HepG2 (cell line): Measurements from ENCODE around the gene SOX13. TPM values are rescaled to one million over a fixed set of nuclear protein-coding genes. Genes with fewer than 3 reads are reported as not detected.
A peak's percentile ranks its signal among the peaks of the same experiment; 100 is the strongest.

Experiments used
- ARHGAP35 ChIP-seq: sonication (generic); formaldehyde crosslinking; IDR thresholded peaks from 2 replicates; pipeline ENCODE4 v1.9.0; 2022; ENCODE audit warnings: mild to moderate bottlenecking, inconsistent platforms, moderate library complexity, missing genetic modification reagents, borderline replicate concordance
- BCL6 ChIP-seq: IDR thresholded peaks from 2 replicates; pipeline ENCODE4 v1.6.1; 2016; ENCODE audit warnings: missing genetic modification reagents, missing compliant biosample characterization
- CREB1 ChIP-seq, 2 experiments: fragments of 450-650 bp in 1 of 2; IDR thresholded peaks; 2 replicates each; pipeline ENCODE4 v1.6.1; 2016 to 2017; ENCODE audit warnings: control low read depth in 1 of 2, mild to moderate bottlenecking in 1 of 2, missing compliant biosample characterization in 1 of 2, missing genetic modification characterization in 1 of 2
- ZNF253 ChIP-seq: sonication (generic); formaldehyde crosslinking; IDR thresholded peaks from 2 replicates; pipeline ENCODE4 v1.8.0; 2022; ENCODE audit warnings: mild to moderate bottlenecking, missing genetic modification reagents, borderline replicate concordance
- ZNF709 ChIP-seq: sonication (generic); formaldehyde crosslinking; IDR thresholded peaks from 2 replicates; pipeline ENCODE4 v1.5.0; 2020; ENCODE audit warnings: mild to moderate bottlenecking, missing genetic modification reagents
- polyA plus RNA-seq, 8 experiments: library from polyadenylated mRNA; depleted of rRNA in 3 of 8; stranded (reverse) in 7 of 8; unstranded in 1 of 8; fragments of >200 nt; fragmentation: Illumina TruSeq in 4 of 8; extraction: Trizol in 4 of 8; gene quantifications; 2 replicates each; pipeline versions ENCODE4 v1.2.1 to v1.2.3, GENCODE V29; 2011 to 2016; ENCODE audit warnings: low read depth in 4 of 8, missing spikeins in 1 of 8, mixed read lengths in 1 of 8; ENCODE audit not compliant: insufficient read depth in 1 of 8
- total RNA-seq, 5 experiments: library from RNA; depleted of rRNA; stranded (reverse); fragments of >200 nt; fragmentation: Illumina TruSeq; extraction: Trizol; gene quantifications; 2 replicates each; pipeline ENCODE4 v1.2.3, GENCODE V29; 2016; ENCODE audit warnings: low read depth in 1 of 5
- TF ChIP-seq, protein P1 (sequence below): IDR thresholded peaks from 2 replicates; pipeline ENCODE4 v1.6.1; 2016
- TF ChIP-seq, protein P2 (sequence below): sonication (generic); formaldehyde crosslinking; IDR thresholded peaks from 2 replicates; pipeline ENCODE4 v1.5.0; 2020; ENCODE audit warnings: missing genetic modification reagents, mild to moderate bottlenecking, borderline replicate concordance
- TF ChIP-seq, protein P3 (sequence below): sonication (generic); formaldehyde crosslinking; IDR thresholded peaks from 2 replicates; pipeline ENCODE4 v1.4.0; 2020; ENCODE audit warnings: missing genetic modification reagents, borderline replicate concordance
- TF ChIP-seq, protein P4 (sequence below): sonication (generic); formaldehyde crosslinking; IDR thresholded peaks from 2 replicates; pipeline ENCODE4 v1.4.0; 2020; ENCODE audit warnings: mild to moderate bottlenecking, missing genetic modification reagents
- TF ChIP-seq, protein P5 (sequence below): sonication (generic); formaldehyde crosslinking; IDR thresholded peaks from 2 replicates; pipeline ENCODE4 v1.4.0; 2020; ENCODE audit warnings: missing genetic modification reagents; ENCODE audit errors: not compliant biosample characterization
- TF ChIP-seq, protein P6 (sequence below): sonication (generic); formaldehyde crosslinking; IDR thresholded peaks from 2 replicates; pipeline ENCODE4 v1.5.1; 2020; ENCODE audit warnings: mild to moderate bottlenecking, missing genetic modification reagents, borderline replicate concordance
- TF ChIP-seq, protein P7 (sequence below): sonication (generic); formaldehyde crosslinking; IDR thresholded peaks from 2 replicates; pipeline ENCODE4 v1.4.0; 2020; ENCODE audit warnings: missing genetic modification reagents, borderline replicate concordance

The SOX13 gene
- total and polyA plus RNA-seq, 2 of the 13 experiments (the other 11 are each of a cell fraction or from before 2014, with no cell fraction given): 13.3 to 15.8 TPM

DNA sequence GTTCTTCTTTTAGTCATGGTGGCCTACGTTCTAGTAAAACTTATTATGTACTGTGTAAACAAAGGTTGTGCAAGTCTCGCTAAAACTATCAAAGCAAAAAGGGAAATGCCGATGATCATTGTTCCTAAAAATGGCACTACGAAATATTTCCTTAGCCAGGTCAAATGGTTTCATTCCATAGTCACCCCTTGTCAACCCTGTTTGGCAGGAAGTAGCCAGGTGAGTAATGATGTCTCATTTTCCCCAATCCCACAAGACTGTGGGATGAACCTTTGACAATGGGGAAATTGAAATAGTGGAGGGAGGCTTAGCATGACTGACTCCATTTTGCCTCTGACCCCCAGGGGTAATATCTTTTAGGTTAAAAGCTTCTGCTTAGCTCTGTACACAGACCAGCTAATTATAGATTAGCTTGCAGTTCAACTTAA lies 98.8 kb downstream of the SOX13 start (continued):
- TF ChIP-seq, protein P1, sequence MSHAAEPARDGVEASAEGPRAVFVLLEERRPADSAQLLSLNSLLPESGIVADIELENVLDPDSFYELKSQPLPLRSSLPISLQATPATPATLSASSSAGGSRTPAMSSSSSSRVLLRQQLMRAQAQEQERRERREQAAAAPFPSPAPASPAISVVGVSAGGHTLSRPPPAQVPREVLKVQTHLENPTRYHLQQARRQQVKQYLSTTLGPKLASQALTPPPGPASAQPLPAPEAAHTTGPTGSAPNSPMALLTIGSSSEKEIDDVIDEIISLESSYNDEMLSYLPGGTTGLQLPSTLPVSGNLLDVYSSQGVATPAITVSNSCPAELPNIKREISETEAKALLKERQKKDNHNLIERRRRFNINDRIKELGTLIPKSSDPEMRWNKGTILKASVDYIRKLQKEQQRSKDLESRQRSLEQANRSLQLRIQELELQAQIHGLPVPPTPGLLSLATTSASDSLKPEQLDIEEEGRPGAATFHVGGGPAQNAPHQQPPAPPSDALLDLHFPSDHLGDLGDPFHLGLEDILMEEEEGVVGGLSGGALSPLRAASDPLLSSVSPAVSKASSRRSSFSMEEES (CRISPR knock-in tag): no peak
- TF ChIP-seq, protein P2, sequence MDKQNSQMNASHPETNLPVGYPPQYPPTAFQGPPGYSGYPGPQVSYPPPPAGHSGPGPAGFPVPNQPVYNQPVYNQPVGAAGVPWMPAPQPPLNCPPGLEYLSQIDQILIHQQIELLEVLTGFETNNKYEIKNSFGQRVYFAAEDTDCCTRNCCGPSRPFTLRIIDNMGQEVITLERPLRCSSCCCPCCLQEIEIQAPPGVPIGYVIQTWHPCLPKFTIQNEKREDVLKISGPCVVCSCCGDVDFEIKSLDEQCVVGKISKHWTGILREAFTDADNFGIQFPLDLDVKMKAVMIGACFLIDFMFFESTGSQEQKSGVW (CRISPR knock-in tag): no peak
- no peak for TF ChIP-seq CREB1 (IDR thresholded peaks at IDR 0.05)
- 0 out of 2 replicates have a peak, but pooled peaks have one; percentile 19 for TF ChIP-seq CREB1 (CRISPR knock-in tag; IDR thresholded peaks at IDR 0.05)
- TF ChIP-seq, protein P3, sequence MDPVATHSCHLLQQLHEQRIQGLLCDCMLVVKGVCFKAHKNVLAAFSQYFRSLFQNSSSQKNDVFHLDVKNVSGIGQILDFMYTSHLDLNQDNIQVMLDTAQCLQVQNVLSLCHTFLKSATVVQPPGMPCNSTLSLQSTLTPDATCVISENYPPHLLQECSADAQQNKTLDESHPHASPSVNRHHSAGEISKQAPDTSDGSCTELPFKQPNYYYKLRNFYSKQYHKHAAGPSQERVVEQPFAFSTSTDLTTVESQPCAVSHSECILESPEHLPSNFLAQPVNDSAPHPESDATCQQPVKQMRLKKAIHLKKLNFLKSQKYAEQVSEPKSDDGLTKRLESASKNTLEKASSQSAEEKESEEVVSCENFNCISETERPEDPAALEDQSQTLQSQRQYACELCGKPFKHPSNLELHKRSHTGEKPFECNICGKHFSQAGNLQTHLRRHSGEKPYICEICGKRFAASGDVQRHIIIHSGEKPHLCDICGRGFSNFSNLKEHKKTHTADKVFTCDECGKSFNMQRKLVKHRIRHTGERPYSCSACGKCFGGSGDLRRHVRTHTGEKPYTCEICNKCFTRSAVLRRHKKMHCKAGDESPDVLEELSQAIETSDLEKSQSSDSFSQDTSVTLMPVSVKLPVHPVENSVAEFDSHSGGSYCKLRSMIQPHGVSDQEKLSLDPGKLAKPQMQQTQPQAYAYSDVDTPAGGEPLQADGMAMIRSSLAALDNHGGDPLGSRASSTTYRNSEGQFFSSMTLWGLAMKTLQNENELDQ (CRISPR knock-in tag): no peak
- TF ChIP-seq, protein P4, sequence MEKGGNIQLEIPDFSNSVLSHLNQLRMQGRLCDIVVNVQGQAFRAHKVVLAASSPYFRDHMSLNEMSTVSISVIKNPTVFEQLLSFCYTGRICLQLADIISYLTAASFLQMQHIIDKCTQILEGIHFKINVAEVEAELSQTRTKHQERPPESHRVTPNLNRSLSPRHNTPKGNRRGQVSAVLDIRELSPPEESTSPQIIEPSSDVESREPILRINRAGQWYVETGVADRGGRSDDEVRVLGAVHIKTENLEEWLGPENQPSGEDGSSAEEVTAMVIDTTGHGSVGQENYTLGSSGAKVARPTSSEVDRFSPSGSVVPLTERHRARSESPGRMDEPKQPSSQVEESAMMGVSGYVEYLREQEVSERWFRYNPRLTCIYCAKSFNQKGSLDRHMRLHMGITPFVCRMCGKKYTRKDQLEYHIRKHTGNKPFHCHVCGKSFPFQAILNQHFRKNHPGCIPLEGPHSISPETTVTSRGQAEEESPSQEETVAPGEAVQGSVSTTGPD (CRISPR knock-in tag): no peak
- TF ChIP-seq, protein P5, sequence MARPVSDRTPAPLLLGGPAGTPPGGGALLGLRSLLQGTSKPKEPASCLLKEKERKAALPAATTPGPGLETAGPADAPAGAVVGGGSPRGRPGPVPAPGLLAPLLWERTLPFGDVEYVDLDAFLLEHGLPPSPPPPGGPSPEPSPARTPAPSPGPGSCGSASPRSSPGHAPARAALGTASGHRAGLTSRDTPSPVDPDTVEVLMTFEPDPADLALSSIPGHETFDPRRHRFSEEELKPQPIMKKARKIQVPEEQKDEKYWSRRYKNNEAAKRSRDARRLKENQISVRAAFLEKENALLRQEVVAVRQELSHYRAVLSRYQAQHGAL: no peak
- no peak for TF ChIP-seq ARHGAP35
- TF ChIP-seq ZNF709 (CRISPR knock-in tag): no peak
- TF ChIP-seq, protein P6, sequence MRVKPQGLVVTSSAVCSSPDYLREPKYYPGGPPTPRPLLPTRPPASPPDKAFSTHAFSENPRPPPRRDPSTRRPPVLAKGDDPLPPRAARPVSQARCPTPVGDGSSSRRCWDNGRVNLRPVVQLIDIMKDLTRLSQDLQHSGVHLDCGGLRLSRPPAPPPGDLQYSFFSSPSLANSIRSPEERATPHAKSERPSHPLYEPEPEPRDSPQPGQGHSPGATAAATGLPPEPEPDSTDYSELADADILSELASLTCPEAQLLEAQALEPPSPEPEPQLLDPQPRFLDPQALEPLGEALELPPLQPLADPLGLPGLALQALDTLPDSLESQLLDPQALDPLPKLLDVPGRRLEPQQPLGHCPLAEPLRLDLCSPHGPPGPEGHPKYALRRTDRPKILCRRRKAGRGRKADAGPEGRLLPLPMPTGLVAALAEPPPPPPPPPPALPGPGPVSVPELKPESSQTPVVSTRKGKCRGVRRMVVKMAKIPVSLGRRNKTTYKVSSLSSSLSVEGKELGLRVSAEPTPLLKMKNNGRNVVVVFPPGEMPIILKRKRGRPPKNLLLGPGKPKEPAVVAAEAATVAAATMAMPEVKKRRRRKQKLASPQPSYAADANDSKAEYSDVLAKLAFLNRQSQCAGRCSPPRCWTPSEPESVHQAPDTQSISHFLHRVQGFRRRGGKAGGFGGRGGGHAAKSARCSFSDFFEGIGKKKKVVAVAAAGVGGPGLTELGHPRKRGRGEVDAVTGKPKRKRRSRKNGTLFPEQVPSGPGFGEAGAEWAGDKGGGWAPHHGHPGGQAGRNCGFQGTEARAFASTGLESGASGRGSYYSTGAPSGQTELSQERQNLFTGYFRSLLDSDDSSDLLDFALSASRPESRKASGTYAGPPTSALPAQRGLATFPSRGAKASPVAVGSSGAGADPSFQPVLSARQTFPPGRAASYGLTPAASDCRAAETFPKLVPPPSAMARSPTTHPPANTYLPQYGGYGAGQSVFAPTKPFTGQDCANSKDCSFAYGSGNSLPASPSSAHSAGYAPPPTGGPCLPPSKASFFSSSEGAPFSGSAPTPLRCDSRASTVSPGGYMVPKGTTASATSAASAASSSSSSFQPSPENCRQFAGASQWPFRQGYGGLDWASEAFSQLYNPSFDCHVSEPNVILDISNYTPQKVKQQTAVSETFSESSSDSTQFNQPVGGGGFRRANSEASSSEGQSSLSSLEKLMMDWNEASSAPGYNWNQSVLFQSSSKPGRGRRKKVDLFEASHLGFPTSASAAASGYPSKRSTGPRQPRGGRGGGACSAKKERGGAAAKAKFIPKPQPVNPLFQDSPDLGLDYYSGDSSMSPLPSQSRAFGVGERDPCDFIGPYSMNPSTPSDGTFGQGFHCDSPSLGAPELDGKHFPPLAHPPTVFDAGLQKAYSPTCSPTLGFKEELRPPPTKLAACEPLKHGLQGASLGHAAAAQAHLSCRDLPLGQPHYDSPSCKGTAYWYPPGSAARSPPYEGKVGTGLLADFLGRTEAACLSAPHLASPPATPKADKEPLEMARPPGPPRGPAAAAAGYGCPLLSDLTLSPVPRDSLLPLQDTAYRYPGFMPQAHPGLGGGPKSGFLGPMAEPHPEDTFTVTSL (CRISPR knock-in tag): peak; percentile 30; the same call in 1 of the 2 replicates
- TF ChIP-seq ZNF253 (CRISPR knock-in tag): no peak
- TF ChIP-seq, protein P7, sequence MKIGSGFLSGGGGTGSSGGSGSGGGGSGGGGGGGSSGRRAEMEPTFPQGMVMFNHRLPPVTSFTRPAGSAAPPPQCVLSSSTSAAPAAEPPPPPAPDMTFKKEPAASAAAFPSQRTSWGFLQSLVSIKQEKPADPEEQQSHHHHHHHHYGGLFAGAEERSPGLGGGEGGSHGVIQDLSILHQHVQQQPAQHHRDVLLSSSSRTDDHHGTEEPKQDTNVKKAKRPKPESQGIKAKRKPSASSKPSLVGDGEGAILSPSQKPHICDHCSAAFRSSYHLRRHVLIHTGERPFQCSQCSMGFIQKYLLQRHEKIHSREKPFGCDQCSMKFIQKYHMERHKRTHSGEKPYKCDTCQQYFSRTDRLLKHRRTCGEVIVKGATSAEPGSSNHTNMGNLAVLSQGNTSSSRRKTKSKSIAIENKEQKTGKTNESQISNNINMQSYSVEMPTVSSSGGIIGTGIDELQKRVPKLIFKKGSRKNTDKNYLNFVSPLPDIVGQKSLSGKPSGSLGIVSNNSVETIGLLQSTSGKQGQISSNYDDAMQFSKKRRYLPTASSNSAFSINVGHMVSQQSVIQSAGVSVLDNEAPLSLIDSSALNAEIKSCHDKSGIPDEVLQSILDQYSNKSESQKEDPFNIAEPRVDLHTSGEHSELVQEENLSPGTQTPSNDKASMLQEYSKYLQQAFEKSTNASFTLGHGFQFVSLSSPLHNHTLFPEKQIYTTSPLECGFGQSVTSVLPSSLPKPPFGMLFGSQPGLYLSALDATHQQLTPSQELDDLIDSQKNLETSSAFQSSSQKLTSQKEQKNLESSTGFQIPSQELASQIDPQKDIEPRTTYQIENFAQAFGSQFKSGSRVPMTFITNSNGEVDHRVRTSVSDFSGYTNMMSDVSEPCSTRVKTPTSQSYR (CRISPR knock-in tag): no peak
- peak; percentile 87 for TF ChIP-seq BCL6 (CRISPR knock-in tag)
